Mesendoderm (in vitro differentiated cells): ENCODE data around the gene OR4S1.

ENCODE experiments used
- DNase-seq: peaks from one replicate; pipeline ENCODE4 v3.0.0; 2013
- H2AK5ac ChIP-seq: 2 replicates; pipeline ENCODE4 v1.6.1; 2013; ENCODE audit warnings: low read length, inconsistent platforms
- H2BK120ac ChIP-seq: 2 replicates; pipeline ENCODE4 v1.6.1; 2013; ENCODE audit warnings: low read depth, mild to moderate bottlenecking, low read length, moderate library complexity, mixed read lengths
- H2BK15ac ChIP-seq: replicated peaks from 2 replicates; pipeline ENCODE4 v1.6.1; 2013; ENCODE audit warnings: low read depth, mild to moderate bottlenecking, moderate library complexity
- H2BK5ac ChIP-seq: 2 replicates; pipeline ENCODE4 v1.6.1; 2013; ENCODE audit warnings: low read length, inconsistent platforms
- H3K18ac ChIP-seq: 2 replicates; pipeline ENCODE4 v1.6.1; 2013; ENCODE audit warnings: mild to moderate bottlenecking, low read length, mixed read lengths
- H3K23ac ChIP-seq: one replicate; pipeline ENCODE4 v1.6.1; 2013; ENCODE audit warnings: low read length
- H3K27ac ChIP-seq: 2 replicates; pipeline ENCODE4 v1.5.1; 2013; ENCODE audit warnings: low read depth, mild to moderate bottlenecking, inconsistent platforms, low read length, moderate library complexity
- H3K27me3 ChIP-seq: 2 replicates; pipeline ENCODE4 v1.6.1; 2013; ENCODE audit warnings: low read length, control low read depth, mild to moderate bottlenecking, inconsistent platforms; ENCODE audit not compliant: insufficient read depth, poor library complexity
- H3K36me3 ChIP-seq: 2 replicates; pipeline ENCODE4 v1.6.1; 2013; ENCODE audit warnings: low read length, inconsistent platforms; ENCODE audit not compliant: control insufficient read depth, insufficient read depth
- H3K4ac ChIP-seq: one replicate; pipeline ENCODE4 v1.6.1; 2013; ENCODE audit warnings: low read depth, mild to moderate bottlenecking, low read length, moderate library complexity
- H3K4me1 ChIP-seq: 2 replicates; pipeline ENCODE4 v1.6.1; 2013; ENCODE audit warnings: low read depth, low read length, inconsistent platforms; ENCODE audit not compliant: control insufficient read depth
- H3K4me2 ChIP-seq: 2 replicates; pipeline ENCODE4 v1.6.1; 2013; ENCODE audit warnings: low read length
- H3K4me3 ChIP-seq: 2 replicates; pipeline ENCODE4 v1.5.1; 2013; ENCODE audit warnings: mild to moderate bottlenecking, low read length
- H3K56ac ChIP-seq: one replicate; pipeline ENCODE4 v1.6.1; 2013; ENCODE audit warnings: low read length
- H3K79me1 ChIP-seq: 2 replicates; pipeline ENCODE4 v1.6.1; 2013; ENCODE audit warnings: low read length, inconsistent platforms
- H3K79me2 ChIP-seq: 2 replicates; pipeline ENCODE4 v1.6.1; 2013; ENCODE audit warnings: mild to moderate bottlenecking, low read length; ENCODE audit not compliant: control insufficient read depth, insufficient read depth
- H3K9ac ChIP-seq: 2 replicates; pipeline ENCODE4 v1.6.1; 2013; ENCODE audit warnings: low read length, inconsistent platforms
- H4K5ac ChIP-seq: one replicate; pipeline ENCODE4 v1.6.1; 2013; ENCODE audit warnings: low read length
- H4K8ac ChIP-seq: one replicate; pipeline ENCODE4 v1.6.1; 2013; ENCODE audit warnings: low read depth, mild to moderate bottlenecking, control low read depth, low read length, moderate library complexity
- WGBS: extraction: QIAGEN DNeasy Blood & Tissue Kit; methylation state at CpG from one replicate; pipeline ENCODE4 v1.1.7; 2013; ENCODE audit warnings: low lambda C conversion rate, missing lambda C conversion rate; ENCODE audit not compliant: insufficient coverage; ENCODE audit errors: extremely low coverage; 5-methylcytosine and 5-hydroxymethylcytosine counted together

OR4S1 gene

GRCh38 chr11:48354013-48354412 lies 48.0 kb downstream of the OR4S1 start:
- Histone ChIP-seq H3K4ac (no peak overlapping the region), H2AK5ac (no peak overlapping the region), H3K4me3 (no peak overlapping the region), H3K36me3 (no peaks in the 10 kb centered on the region), H3K23ac (no peak overlapping the region), H3K56ac (no peak overlapping the region), H3K27me3 (no peaks in the 10 kb centered on the region), H3K9ac (no peak overlapping the region), H3K18ac (no peak overlapping the region), H2BK120ac (no peak overlapping the region), H4K8ac (no peak overlapping the region), H2BK5ac (no peak overlapping the region), H3K4me1 (no peaks in the 10 kb centered on the region), H4K5ac (no peak overlapping the region), H3K27ac (no peak overlapping the region), H3K4me2 (no peak overlapping the region), H3K79me2 (no peaks in the 10 kb centered on the region), H3K79me1 (no peaks in the 10 kb centered on the region), H2BK15ac (no peak overlapping the region)
- DNase-seq, result no peak
- no CpG with 5 or more reads among the region's 4 CpGs for WGBS

- no peak overlapping the region for H2BK120ac ChIP-seq
- H2BK15ac ChIP-seq, result no peak overlapping the region
- H3K18ac ChIP-seq, result no peak overlapping the region
- no peaks in the 10 kb centered on the region for H3K27me3 ChIP-seq
- no peak overlapping the region for H4K8ac ChIP-seq
- no peak overlapping the region for H3K56ac ChIP-seq
- no peaks in the 10 kb centered on the region for H3K4me1 ChIP-seq
- no peak overlapping the region for H3K27ac ChIP-seq
- H4K5ac ChIP-seq, result no peak overlapping the region
- H3K23ac ChIP-seq, result no peak overlapping the region
- H3K4me3 ChIP-seq, result no peak overlapping the region
- H3K79me2 ChIP-seq, result no peaks in the 10 kb centered on the region
- WGBS, result no CpG with 5 or more reads among the region's 1 CpG
- no peak overlapping the region for H3K4ac ChIP-seq
- no peak overlapping the region for H3K9ac ChIP-seq
- H3K36me3 ChIP-seq, result no peaks in the 10 kb centered on the region
- no peak overlapping the region for H2BK5ac ChIP-seq
- DNase-seq, result no peak
- no peak overlapping the region for H3K4me2 ChIP-seq
- no peak overlapping the region for H2AK5ac ChIP-seq
- no peaks in the 10 kb centered on the region for H3K79me1 ChIP-seq
Observed at GRCh38 chr11:48354677-48355076, 48.7 kb downstream of the OR4S1 start.
